ENCODE measurements around the gene ECT2L. TPM values are rescaled to one million over a fixed set of nuclear protein-coding genes. Genes with fewer than 3 reads are reported as not detected.

ECT2L gene
- total RNA-seq, 2 donors from 2014 or later = not detected

DNA sequence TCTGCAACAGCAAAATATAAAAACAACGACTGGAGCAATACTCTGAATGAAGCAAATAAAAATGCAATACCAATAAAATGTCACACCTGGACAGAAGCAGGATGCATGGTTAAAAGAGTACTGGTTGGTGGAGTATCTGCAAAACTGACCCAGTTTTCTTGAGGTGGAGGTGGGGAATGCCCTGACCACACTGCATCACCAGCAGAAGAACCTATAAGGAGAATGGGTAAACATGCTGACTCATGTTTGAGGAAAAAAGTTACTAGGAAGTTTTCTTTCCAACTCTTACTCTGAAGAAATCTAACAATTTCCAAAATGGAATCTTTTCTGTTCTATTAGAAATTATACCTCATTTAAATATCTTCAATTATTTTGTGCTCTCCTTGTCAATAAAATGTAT lies 148.5 kb downstream of the ECT2L start:
- Mint-ChIP-seq H3K36me3 (peaks cover 8% of the 10 kb centered on the region), H3K4me1 (ENCODE audit: low read depth in 2 of 2) (peaks cover 25 to 30% of the 10 kb centered on the region in 2 donors), H3K9me3 (no peaks in the 10 kb centered on the region), H3K4me3 (no peak overlapping the region), H3K27ac (no peak overlapping the region), H3K27me3 (no peaks in the 10 kb centered on the region)
- DNase-seq (ENCODE audit: low spot score) (peak; percentile 64), ATAC-seq (peak; percentile 71 to 83)

GRCh38 chr6:138945354-138945753 lies 149.5 kb downstream of the ECT2L start:
- H3K4me1 Mint-ChIP-seq (ENCODE audit: low read depth in 2 of 2) = peaks cover 25 to 30% of the 10 kb centered on the region in 2 donors
- peak overlapping the region in 1 of 2 donors; percentile 27 for H3K27ac Mint-ChIP-seq
- H3K9me3 Mint-ChIP-seq = no peaks in the 10 kb centered on the region
- no peak for DNase-seq (ENCODE audit: low spot score)
- no peak overlapping the region for H3K4me3 Mint-ChIP-seq
- peaks cover 8% of the 10 kb centered on the region for H3K36me3 Mint-ChIP-seq
- ATAC-seq = no peak
- H3K27me3 Mint-ChIP-seq = no peaks in the 10 kb centered on the region

DNA sequence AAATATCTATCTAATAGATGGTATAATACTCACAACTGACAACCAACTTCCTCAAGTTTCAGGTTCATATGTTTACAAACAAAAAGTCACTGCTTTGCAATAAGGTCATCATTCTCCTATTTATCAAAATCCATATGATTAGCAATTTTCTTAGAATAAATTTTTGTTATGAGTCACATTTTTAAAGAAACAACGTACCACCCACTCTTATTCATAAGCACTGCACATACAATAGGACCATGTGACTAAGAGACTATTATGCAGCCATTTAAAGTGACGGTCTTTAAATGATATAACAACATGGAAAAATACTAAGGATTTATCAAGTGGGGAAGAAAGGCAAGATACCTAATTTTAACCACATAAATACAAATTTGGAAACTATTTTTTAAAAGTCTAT lies 152.1 kb downstream of the ECT2L start:
- Mint-ChIP-seq H3K9me3 (no peaks in the 10 kb centered on the region), H3K4me1 (ENCODE audit: low read depth in 2 of 2) (peaks cover 26 to 33% of the 10 kb centered on the region in 2 donors), H3K27ac (peak overlapping the region; percentile 32 to 85), H3K27me3 (no peaks in the 10 kb centered on the region), H3K36me3 (peaks cover 4% of the 10 kb centered on the region), H3K4me3 (peak overlapping the region; percentile 10)
- ATAC-seq (no peak), DNase-seq (ENCODE audit: low spot score) (no peak)

DNA sequence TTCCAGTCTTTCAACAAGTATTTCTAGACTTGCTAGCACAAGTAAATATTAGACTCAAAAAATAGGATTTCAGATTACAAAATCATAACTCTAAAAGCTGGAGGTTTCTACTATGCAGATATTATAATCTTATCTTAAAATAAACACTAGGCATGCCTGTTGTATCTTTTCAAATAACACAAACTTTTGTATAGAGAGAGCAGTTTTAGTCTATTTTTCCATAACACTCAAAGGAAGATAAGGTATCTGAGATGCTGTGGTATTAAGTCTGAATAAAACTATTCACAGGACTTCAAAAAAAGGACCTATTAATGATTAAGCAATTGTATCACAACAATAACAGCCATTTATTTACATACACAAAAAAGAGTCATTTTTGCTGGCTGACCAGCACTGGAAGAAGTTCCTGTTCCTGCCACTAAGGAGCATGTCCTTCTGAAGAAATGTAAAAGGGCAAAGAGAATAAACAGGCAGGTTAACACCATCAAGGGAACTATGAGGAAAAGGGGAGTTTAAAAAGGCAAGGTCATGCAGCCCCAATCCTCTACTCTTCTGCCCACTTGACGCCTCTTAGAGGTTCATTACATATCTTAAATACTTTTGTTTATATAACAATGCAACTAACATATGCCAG lies 152.8 kb downstream of the ECT2L start:
- DNase-seq (ENCODE audit: low spot score) = no peak
- H3K9me3 Mint-ChIP-seq = no peaks in the 10 kb centered on the region
- H3K36me3 Mint-ChIP-seq = peaks cover under 1% of the 10 kb centered on the region
- no peak for ATAC-seq
- H3K27me3 Mint-ChIP-seq = no peaks in the 10 kb centered on the region
- H3K4me3 Mint-ChIP-seq = no peak overlapping the region
- peaks cover 33 to 40% of the 10 kb centered on the region in 2 donors for H3K4me1 Mint-ChIP-seq (ENCODE audit: low read depth in 2 of 2)
- peak overlapping the region in 1 of 2 donors; percentile 85 for H3K27ac Mint-ChIP-seq

DNA sequence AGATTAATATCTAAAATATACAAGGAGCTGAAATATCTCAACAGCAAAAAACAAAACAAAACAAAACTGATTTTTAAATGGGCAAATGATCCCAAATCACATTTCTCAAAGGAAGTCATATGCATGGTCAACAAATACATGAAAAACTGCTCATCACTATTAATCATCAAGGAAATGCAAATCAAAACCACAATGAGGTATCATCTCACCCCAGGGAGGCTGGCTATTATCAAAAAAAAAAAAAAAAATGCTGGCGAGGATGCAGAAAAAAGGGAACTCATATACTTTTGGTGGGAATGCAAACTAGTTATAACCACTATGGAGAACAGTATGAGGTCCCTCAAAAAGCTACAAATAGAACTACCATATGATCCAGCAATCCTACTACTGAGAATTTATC lies 157.6 kb downstream of the ECT2L start:
- Mint-ChIP-seq H3K4me3 (peak overlapping the region; percentile 45), H3K27me3 (no peaks in the 10 kb centered on the region), H3K9me3 (no peaks in the 10 kb centered on the region), H3K4me1 (ENCODE audit: low read depth in 2 of 2) (peaks cover 44 to 51% of the 10 kb centered on the region in 2 donors), H3K27ac (peak overlapping the region; percentile 32 to 80), H3K36me3 (peaks cover 4% of the 10 kb centered on the region)
- DNase-seq (ENCODE audit: low spot score) = no peak
- ATAC-seq = peak in 1 of 2 donors; percentile 53

Other genes with a start within 250 kb of the ECT2L start
- 10 to 100 TPM; 13.5 to 16.4 TPM for gene CCDC28A, start 22.3 kb upstream of the ECT2L start, total RNA-seq
- gene REPS1, start 192.2 kb downstream of the ECT2L start, total RNA-seq = 10 to 100 TPM; 43.4 to 68.6 TPM
- gene ABRACL, start 232.7 kb downstream of the ECT2L start, total RNA-seq = 100 to 1,000 TPM in 1 of 2 donors, 10 to 100 TPM in 1; 69.6 to 115 TPM